AG09309 (cell line): ENCODE data around the gene POLR3B.
A peak's percentile ranks its signal among the peaks of the same experiment; 100 is the strongest.
"Not testable (repeated sequence)": the region's sequence is repeated elsewhere in the genome, so short reads cannot be mapped to it uniquely, and the experiment has no call there.

ENCODE experiments used
- DNase-seq: peaks from one replicate; pipeline ENCODE4 v3.0.0-alpha.2; 2010; ENCODE audit warnings: low read depth
- H3K4me3 ChIP-seq: 2 replicates; pipeline ENCODE4 v1.5.1; 2011; ENCODE audit warnings: mild to moderate bottlenecking, low read depth, low read length, moderate library complexity; ENCODE audit not compliant: control insufficient read depth
- CTCF ChIP-seq: IDR thresholded peaks from 2 replicates; pipeline ENCODE4 v1.5.1; 2011; ENCODE audit warnings: mild to moderate bottlenecking, low read depth, low read length, inconsistent platforms; ENCODE audit not compliant: insufficient read depth, control insufficient read depth; ENCODE audit errors: missing control alignments

The POLR3B gene

GRCh38 chr12:106357549-106358395 is at the start of gene POLR3B:
TSS of gene POLR3B (plus strand) at chr12:106357748. CDS start at chr12:106357880, 132 bp downstream.
- peak; percentile 87 for DNase-seq
- TF ChIP-seq CTCF = peak; percentile 91
- peak within 1 kb of the TSS; percentile 83 for H3K4me3 ChIP-seq

GRCh38 chr12:106308121-106308520 is 49.4 kb upstream of the POLR3B start:
- DNase-seq = no peak
- no peak for TF ChIP-seq CTCF
- H3K4me3 ChIP-seq = no peak overlapping the region

DNA sequence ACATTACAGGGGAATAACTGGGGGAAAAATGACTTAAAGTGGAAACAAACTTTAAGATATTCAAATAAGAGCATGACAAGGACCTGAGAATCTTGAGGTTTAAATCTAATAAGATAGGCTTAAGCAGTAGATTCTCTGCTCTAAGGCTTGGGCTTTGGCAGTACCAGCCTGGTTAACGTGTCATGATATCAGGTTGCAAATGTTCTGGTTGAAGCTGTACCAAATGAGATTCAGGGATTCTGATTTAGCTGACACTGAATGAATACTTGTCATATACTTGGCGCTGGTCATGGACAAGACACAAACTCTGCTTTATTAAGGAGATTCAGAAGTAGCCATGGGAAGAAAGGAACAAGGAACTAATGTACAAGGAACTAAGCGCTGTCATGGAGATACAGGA is 48.9 kb upstream of the POLR3B start:
- no peak for TF ChIP-seq CTCF
- no peak overlapping the region for H3K4me3 ChIP-seq
- DNase-seq = no peak

GRCh38 chr12:106309671-106310505 is 47.7 kb upstream of the POLR3B start:
- no peak overlapping the region for H3K4me3 ChIP-seq
- TF ChIP-seq CTCF = no peak
- peak; percentile 48 for DNase-seq

DNA sequence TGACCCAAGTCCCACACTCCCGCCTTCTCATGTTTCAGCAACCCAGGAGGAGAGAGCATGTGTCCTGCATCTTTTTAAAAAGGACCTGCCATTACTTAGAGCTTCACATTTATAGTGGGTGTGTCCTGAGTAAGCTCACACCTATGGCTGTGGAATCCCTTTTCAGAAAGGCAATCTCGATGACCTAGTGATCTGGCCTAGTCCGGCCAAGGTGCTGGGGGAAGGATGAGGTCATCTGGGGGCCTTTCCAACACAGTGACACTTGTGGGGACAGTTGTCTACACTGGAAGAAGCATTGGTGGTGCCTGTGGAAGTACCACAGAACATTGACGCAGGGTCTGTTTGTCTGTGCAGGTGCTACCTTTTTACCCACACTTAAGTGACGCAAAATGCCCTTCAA is 46.9 kb upstream of the POLR3B start:
- TF ChIP-seq CTCF = no peak
- no peak for DNase-seq
- H3K4me3 ChIP-seq = no peak overlapping the region

- H3K4me3 ChIP-seq = no peak overlapping the region
- no peak for DNase-seq
- TF ChIP-seq CTCF = no peak
Observed at GRCh38 chr12:106311139-106311538, 46.4 kb upstream of the POLR3B start.

DNA sequence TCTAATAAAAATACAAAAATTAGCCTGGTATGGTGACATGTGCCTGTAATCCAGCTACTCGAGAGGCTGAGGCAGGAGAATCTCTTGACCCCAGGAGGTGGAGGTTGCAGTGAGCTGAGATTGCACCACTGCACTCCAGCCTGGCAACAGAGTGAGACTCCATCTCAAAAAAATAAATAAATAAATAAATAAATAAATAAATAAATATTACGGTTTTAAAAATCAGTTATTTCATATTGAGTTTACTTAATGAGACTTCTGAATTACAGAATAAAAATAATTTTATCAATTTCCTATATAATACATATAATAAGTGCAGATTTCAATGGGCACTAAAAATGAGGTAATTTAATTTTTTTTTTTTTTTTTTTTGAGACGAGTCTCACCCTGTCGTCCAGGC is 44.1 kb upstream of the POLR3B start:
- not testable (repeated sequence) for DNase-seq, H3K4me3 ChIP-seq
